ENCODE data around the gene FAM177B.

The FAM177B gene

GRCh38 chr1:222785529-222785928, 48.5 kb downstream of the FAM177B start:
- TF ChIP-seq CTCF (conservative IDR thresholded peaks at IDR 0.05; ENCODE audit: low read length) (no peak), EZH2phosphoT487 (IDR thresholded peaks at IDR 0.05; ENCODE audit: borderline replicate concordance) (no peak)
- H3K9ac ChIP-seq (ENCODE audit: low read depth, low read length, poor library complexity, severe bottlenecking) = no peak overlapping the region
- H2AFZ ChIP-seq (ENCODE audit: low read length) = no peak overlapping the region
- H3K4me3 ChIP-seq (ENCODE audit: low read length, poor library complexity, severe bottlenecking) = no peak overlapping the region
- H4K20me1 ChIP-seq (ENCODE audit: insufficient read depth, low read length, poor library complexity, severe bottlenecking) = no peaks in the 10 kb centered on the region
- H3K79me2 ChIP-seq (ENCODE audit: insufficient read depth, low read length) = no peaks in the 10 kb centered on the region
- H3K27me3 ChIP-seq (ENCODE audit: insufficient read depth, low read length, poor library complexity, severe bottlenecking) = peaks cover 4% of the 10 kb centered on the region
- no peaks in the 10 kb centered on the region for H3K9me3 ChIP-seq (ENCODE audit: insufficient read depth, low read depth, low read length)
- H3K4me2 ChIP-seq (ENCODE audit: low read depth, low read length, poor library complexity, severe bottlenecking) = no peak overlapping the region
- H3K9me2 ChIP-seq (replicated peaks; ENCODE audit: low read depth, low read length) = no peaks in the 10 kb centered on the region
- no peaks in the 10 kb centered on the region for H3K4me1 ChIP-seq (ENCODE audit: insufficient read depth, low read length, poor library complexity, severe bottlenecking)
- H3F3A ChIP-seq (ENCODE audit: low read depth) = no peaks in the 10 kb centered on the region
- H3K36me3 ChIP-seq (ENCODE audit: insufficient read depth, low read length) = no peaks in the 10 kb centered on the region

- Histone ChIP-seq H3K9me2 (replicated peaks; ENCODE audit: low read depth, low read length) (no peaks in the 10 kb centered on the region), H3K4me2 (ENCODE audit: low read depth, low read length, poor library complexity, severe bottlenecking) (no peak overlapping the region), H3K4me1 (ENCODE audit: insufficient read depth, low read length, poor library complexity, severe bottlenecking) (no peaks in the 10 kb centered on the region)
Measured at GRCh38 chr1:222786121-222786520, 49.1 kb downstream of the FAM177B start.

DNA sequence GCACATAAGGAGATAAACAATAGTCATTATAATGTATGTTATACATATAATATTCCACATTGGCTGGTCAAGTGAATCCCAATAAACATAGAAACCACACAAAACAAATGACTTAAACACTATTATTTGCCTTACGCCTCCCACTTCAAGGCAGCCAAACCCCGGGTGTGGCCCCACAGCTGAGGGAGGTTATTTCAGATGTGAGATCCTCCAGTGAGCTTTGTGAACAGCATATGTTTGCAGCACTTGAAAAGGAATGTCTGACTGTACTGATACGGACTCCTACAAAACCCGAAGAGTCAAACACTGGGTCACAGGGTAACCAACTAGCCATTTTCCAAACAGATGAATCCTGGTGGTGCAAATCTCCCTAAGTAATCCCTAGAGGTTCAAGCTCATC, 50.7 kb downstream of the FAM177B start:
- Histone ChIP-seq H3K4me1 (ENCODE audit: insufficient read depth, low read length, poor library complexity, severe bottlenecking) (no peaks in the 10 kb centered on the region), H3K9me3 (ENCODE audit: insufficient read depth, low read depth, low read length) (no peaks in the 10 kb centered on the region), H2AFZ (ENCODE audit: low read length) (no peak overlapping the region), H3K9me2 (replicated peaks; ENCODE audit: low read depth, low read length) (no peaks in the 10 kb centered on the region), H3K4me2 (ENCODE audit: low read depth, low read length, poor library complexity, severe bottlenecking) (no peak overlapping the region), H3K36me3 (ENCODE audit: insufficient read depth, low read length) (no peaks in the 10 kb centered on the region), H3K9ac (ENCODE audit: low read depth, low read length, poor library complexity, severe bottlenecking) (no peak overlapping the region), H3K27me3 (ENCODE audit: insufficient read depth, low read length, poor library complexity, severe bottlenecking) (no peaks in the 10 kb centered on the region), H4K20me1 (ENCODE audit: insufficient read depth, low read length, poor library complexity, severe bottlenecking) (no peaks in the 10 kb centered on the region), H3K79me2 (ENCODE audit: insufficient read depth, low read length) (no peaks in the 10 kb centered on the region), H3F3A (ENCODE audit: low read depth) (no peaks in the 10 kb centered on the region), H3K4me3 (ENCODE audit: low read length, poor library complexity, severe bottlenecking) (no peak overlapping the region)
- no peak for TF ChIP-seq EZH2phosphoT487 (IDR thresholded peaks at IDR 0.05; ENCODE audit: borderline replicate concordance)
- TF ChIP-seq CTCF (conservative IDR thresholded peaks at IDR 0.05; ENCODE audit: low read length) = no peak

More at GRCh38 chr1:222786121-222786520, 49.1 kb downstream of the FAM177B start:
- Histone ChIP-seq H3F3A (ENCODE audit: low read depth) (no peaks in the 10 kb centered on the region), H4K20me1 (ENCODE audit: insufficient read depth, low read length, poor library complexity, severe bottlenecking) (no peaks in the 10 kb centered on the region), H2AFZ (ENCODE audit: low read length) (no peak overlapping the region), H3K9ac (ENCODE audit: low read depth, low read length, poor library complexity, severe bottlenecking) (no peak overlapping the region), H3K79me2 (ENCODE audit: insufficient read depth, low read length) (no peaks in the 10 kb centered on the region), H3K4me3 (ENCODE audit: low read length, poor library complexity, severe bottlenecking) (no peak overlapping the region), H3K9me3 (ENCODE audit: insufficient read depth, low read depth, low read length) (no peaks in the 10 kb centered on the region), H3K27me3 (ENCODE audit: insufficient read depth, low read length, poor library complexity, severe bottlenecking) (peaks cover 3% of the 10 kb centered on the region), H3K36me3 (ENCODE audit: insufficient read depth, low read length) (no peaks in the 10 kb centered on the region)
- no peak for TF ChIP-seq CTCF (conservative IDR thresholded peaks at IDR 0.05; ENCODE audit: low read length)
